MCF 10A (cell line): ENCODE data around the gene MYO15B. TPM values are rescaled to one million over a fixed set of nuclear protein-coding genes. Genes with fewer than 3 reads are reported as not detected.

Experiments used
- BruUV-seq: library from RNA; stranded (reverse); fragments of 400-500 nt; replicated peaks from 2 replicates; lab custom pipeline; 2021; lab: Mats Ljungman, UMichigan
- CTCF ChIA-PET: fragments of 300-600 bp; sonication (Branson Sonifier 250); formaldehyde crosslinking; extraction: SDS; loops from one replicate; lab custom pipeline; 2021; ENCODE audit warnings: antibody characterized with exemption, inconsistent platforms; lab: Yijun Ruan, JAX
- POLR2A ChIA-PET: fragments of 300-600, 350-650 bp; sonication (Branson Sonifier 250); formaldehyde crosslinking; extraction: SDS; loops from one replicate; lab custom pipeline; 2020; ENCODE audit warnings: antibody characterized with exemption, inconsistent platforms; lab: Yijun Ruan, JAX
- DNase-seq: peaks from one replicate; pipeline ENCODE4 v3.0.0-alpha.2; 2018; ENCODE audit not compliant: unreplicated experiment
- H3K27ac Mint-ChIP-seq: one replicate; pipeline ENCODE4 v1.8.0; 2022; ENCODE audit warnings: mild to moderate bottlenecking, low read depth, mixed read lengths; ENCODE audit not compliant: unreplicated experiment
- H3K27me3 Mint-ChIP-seq: one replicate; pipeline ENCODE4 v1.8.0; 2022; ENCODE audit warnings: mixed read lengths; ENCODE audit not compliant: insufficient read depth, unreplicated experiment
- H3K36me3 Mint-ChIP-seq: one replicate; pipeline ENCODE4 v1.8.0; 2022; ENCODE audit warnings: mild to moderate bottlenecking, moderate library complexity, mixed read lengths; ENCODE audit not compliant: insufficient read depth, unreplicated experiment
- H3K4me1 Mint-ChIP-seq: one replicate; pipeline ENCODE4 v1.8.0; 2022; ENCODE audit warnings: mixed read lengths; ENCODE audit not compliant: insufficient read depth, unreplicated experiment
- H3K4me3 Mint-ChIP-seq: one replicate; pipeline ENCODE4 v1.8.0; 2022; ENCODE audit warnings: mild to moderate bottlenecking, moderate library complexity, mixed read lengths; ENCODE audit not compliant: unreplicated experiment
- H3K9me3 Mint-ChIP-seq: one replicate; pipeline ENCODE4 v1.8.0; 2022; ENCODE audit warnings: mixed read lengths; ENCODE audit not compliant: unreplicated experiment
- intact Hi-C: fragments of 100-400 bp; cut with micrococcal nuclease; formaldehyde crosslinking; loops from 2 replicates; pipeline ENCODE4 v1.14.1; 2022
- total RNA-seq: library from RNA; stranded (reverse); gene quantifications from 2 replicates; pipeline ENCODE4 v1.2.3, GENCODE V29; 2022
- TF ChIP-seq, protein P1 (sequence below): fragments of 200-600 bp; IDR thresholded peaks from one replicate; pipeline ENCODE4 v1.8.0; 2022; ENCODE audit warnings: antibody characterized with exemption, mild to moderate bottlenecking; ENCODE audit not compliant: unreplicated experiment

Gene MYO15B
- total RNA-seq, 1 experiment from 2014 or later: 10.9 TPM

DNA sequence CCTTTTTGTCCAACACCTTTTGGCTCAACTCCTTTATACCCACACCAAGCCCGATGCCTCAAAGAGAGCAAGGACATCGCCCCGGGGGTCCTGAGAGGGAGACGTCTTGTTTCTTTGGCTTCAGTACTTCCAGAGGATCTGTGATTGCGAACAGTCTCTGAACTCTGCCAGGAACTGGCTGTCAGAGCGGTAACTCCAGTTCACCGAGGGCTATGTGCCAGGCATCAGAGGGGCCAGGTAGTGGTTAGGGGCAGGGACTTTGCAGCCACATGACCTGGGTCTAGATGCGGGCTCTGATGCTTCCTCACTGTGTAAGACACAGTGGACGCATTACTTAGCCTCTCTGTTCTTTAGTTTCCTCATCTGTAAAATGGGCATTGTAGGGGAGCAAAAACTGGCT is 40.5 kb upstream of the MYO15B start:
- DNase-seq: no peak
- TF ChIP-seq, protein P1, sequence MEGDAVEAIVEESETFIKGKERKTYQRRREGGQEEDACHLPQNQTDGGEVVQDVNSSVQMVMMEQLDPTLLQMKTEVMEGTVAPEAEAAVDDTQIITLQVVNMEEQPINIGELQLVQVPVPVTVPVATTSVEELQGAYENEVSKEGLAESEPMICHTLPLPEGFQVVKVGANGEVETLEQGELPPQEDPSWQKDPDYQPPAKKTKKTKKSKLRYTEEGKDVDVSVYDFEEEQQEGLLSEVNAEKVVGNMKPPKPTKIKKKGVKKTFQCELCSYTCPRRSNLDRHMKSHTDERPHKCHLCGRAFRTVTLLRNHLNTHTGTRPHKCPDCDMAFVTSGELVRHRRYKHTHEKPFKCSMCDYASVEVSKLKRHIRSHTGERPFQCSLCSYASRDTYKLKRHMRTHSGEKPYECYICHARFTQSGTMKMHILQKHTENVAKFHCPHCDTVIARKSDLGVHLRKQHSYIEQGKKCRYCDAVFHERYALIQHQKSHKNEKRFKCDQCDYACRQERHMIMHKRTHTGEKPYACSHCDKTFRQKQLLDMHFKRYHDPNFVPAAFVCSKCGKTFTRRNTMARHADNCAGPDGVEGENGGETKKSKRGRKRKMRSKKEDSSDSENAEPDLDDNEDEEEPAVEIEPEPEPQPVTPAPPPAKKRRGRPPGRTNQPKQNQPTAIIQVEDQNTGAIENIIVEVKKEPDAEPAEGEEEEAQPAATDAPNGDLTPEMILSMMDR: no peak
- peaks cover 4% of the 10 kb centered on the region for H3K36me3 Mint-ChIP-seq
- intact Hi-C loops: no loop called here
- H3K4me1 Mint-ChIP-seq: no peaks in the 10 kb centered on the region
- H3K27me3 Mint-ChIP-seq: no peaks in the 10 kb centered on the region
- H3K9me3 Mint-ChIP-seq: no peaks in the 10 kb centered on the region
- ChIA-PET POLR2A (interaction anchor here (0.5 kb wide), 1 partner anchor 32 kb away, joined by 3 read pairs; no protein-coding TSS in a partner anchor), CTCF (no interaction called here)
- H3K27ac Mint-ChIP-seq: no peak overlapping the region
- no TSS peak for BruUV-seq
- no peak overlapping the region for H3K4me3 Mint-ChIP-seq

DNA sequence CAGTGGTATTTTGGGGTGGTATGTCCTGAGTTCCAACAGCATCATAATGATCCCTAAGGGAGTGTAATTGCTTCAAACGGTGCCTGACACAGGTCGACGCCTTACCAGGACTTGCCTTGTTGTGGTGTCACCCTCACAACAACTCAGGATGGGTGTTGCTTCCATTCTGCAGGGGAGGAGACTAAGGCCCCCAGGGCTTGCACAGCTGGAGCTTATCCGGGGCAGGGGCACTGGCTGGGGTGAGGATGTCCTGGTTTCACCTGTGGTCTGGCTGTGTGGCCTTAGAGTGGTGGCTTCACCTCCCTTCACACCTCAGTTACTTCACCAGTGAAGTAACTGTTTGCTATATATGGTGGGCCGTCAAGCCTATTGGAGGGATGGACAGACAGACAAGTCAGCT is 38.8 kb upstream of the MYO15B start:
- ChIA-PET CTCF (interaction anchor here (1.0 to 1.1 kb wide), 2 partner anchors 32 to 84 kb away, joined by 4 read pairs; partner anchors contain the start of genes SMIM5 and TSEN54), POLR2A (interaction anchor here (0.7 to 1.8 kb wide), 7 partner anchors 13 to 118 kb away, joined by 3 to 5 read pairs (median 4); partner anchors contain the start of genes RECQL5, SAP30BP, SMIM5 and TSEN54)
- no peaks in the 10 kb centered on the region for H3K27me3 Mint-ChIP-seq
- H3K4me3 Mint-ChIP-seq: no peak overlapping the region
- no TSS peak for BruUV-seq
- intact Hi-C loops: no loop called here
- H3K4me1 Mint-ChIP-seq: no peaks in the 10 kb centered on the region
- H3K9me3 Mint-ChIP-seq: no peaks in the 10 kb centered on the region
- DNase-seq: no peak
- no peak overlapping the region for H3K27ac Mint-ChIP-seq
- H3K36me3 Mint-ChIP-seq: peaks cover 4% of the 10 kb centered on the region
- TF ChIP-seq, protein P1: no peak

DNA sequence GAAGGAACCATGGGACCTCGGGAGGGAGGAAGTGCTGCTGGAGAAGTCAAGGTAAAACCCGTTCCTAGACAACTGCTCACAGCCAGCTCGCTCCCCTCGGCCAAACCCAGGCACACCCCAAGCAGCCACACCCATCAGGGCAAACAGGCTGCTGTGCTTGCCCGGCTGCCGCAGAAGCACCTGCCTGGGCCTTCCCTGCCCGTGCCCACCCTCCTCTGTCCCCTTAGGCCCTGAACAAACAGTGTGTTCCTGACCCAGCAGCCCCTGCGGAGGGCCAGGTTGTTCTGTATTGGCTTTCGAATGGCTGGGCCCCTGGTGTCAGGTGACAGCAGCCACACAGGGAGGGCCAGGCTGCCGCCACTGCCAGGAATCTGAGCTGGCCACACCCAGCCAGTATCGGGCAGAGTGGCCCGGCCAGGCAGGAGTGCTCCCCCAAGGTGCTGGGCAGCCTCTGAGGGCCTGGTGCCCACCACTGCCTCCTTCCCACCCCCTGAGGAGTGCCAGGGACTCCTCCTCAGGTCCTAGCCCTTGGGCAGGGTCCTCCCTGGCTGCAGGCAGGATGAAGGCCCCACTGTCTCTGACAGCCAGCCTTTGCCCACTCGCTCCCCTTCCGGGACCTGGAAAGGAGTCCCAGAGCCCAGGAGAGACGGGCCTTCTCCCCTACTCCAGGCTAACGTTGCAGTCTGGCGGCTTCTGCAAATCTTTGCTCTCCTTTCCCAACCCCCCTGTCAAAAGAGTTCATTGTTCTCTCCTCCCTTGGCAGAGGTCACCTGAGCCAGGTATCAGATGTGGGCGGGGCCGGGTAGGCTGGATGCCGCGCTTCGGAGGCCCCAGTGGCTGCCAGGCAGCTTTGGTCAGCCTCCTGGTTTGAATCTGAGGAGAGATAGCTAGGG is 38.1 kb upstream of the MYO15B start:
- CTCF ChIA-PET: interaction anchor here (1.1 kb wide), 1 partner anchor 33 kb away, joined by 4 read pairs; the partner anchor contains the start of gene TSEN54
- H3K36me3 Mint-ChIP-seq: peaks cover 4% of the 10 kb centered on the region
- POLR2A ChIA-PET: interaction anchor here (0.7 to 1.8 kb wide), 7 partner anchors 14 to 288 kb away, joined by 3 to 5 read pairs (median 4); partner anchors contain the start of genes GGA3, MRPS7, RECQL5 and SAP30BP
- peak; percentile 68 for DNase-seq
- intact Hi-C loops: no loop called here
- TF ChIP-seq, protein P1: no peak
- no peaks in the 10 kb centered on the region for H3K9me3 Mint-ChIP-seq
- BruUV-seq: no TSS peak
- H3K27me3 Mint-ChIP-seq: no peaks in the 10 kb centered on the region
- no peaks in the 10 kb centered on the region for H3K4me1 Mint-ChIP-seq
- H3K27ac Mint-ChIP-seq: no peak overlapping the region
- no peak overlapping the region for H3K4me3 Mint-ChIP-seq

DNA sequence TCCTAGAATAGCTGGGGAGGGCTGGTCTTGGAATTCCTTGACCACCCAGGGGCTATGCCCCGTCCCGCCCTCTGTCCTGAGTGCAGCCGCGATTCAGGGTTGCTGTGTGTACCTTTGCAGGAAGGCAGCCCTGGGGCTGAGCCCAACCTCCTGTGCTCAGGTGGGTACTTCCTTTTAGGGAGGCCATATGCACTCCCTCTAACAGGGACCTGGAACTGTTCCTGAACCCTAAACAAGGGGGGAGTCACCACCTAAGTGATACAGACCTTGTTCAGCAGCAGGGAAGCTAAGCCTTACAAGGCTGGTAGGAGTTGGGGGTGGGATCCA is 37.5 kb upstream of the MYO15B start:
- H3K27ac Mint-ChIP-seq: no peak overlapping the region
- H3K9me3 Mint-ChIP-seq: no peaks in the 10 kb centered on the region
- H3K27me3 Mint-ChIP-seq: no peaks in the 10 kb centered on the region
- CTCF ChIA-PET: interaction anchor here (0.7 kb wide), 1 partner anchor 77 kb away, joined by 3 read pairs; no protein-coding TSS in a partner anchor
- TF ChIP-seq, protein P1: no peak
- no peak for DNase-seq
- POLR2A ChIA-PET: interaction anchor here (1.2 to 1.8 kb wide), 2 partner anchors 117 to 288 kb away, joined by 4 read pairs; partner anchors contain the start of genes GGA3, MRPS7, RECQL5 and SAP30BP
- intact Hi-C loops: no loop called here
- H3K36me3 Mint-ChIP-seq: peaks cover 4% of the 10 kb centered on the region
- BruUV-seq: no TSS peak
- H3K4me3 Mint-ChIP-seq: no peak overlapping the region
- no peaks in the 10 kb centered on the region for H3K4me1 Mint-ChIP-seq
